ENCODE measurements around the gene NACC1. TPM values are rescaled to one million over a fixed set of nuclear protein-coding genes. Genes with fewer than 3 reads are reported as not detected.
A peak's percentile ranks its signal among the peaks of the same experiment; 100 is the strongest.
"Not testable (repeated sequence)": the region's sequence is repeated elsewhere in the genome, so short reads cannot be mapped to it uniquely, and the experiment has no call there.

The NACC1 gene
- total RNA-seq, 2 experiments from 2014 or later: 13.0 to 13.5 TPM

DNA sequence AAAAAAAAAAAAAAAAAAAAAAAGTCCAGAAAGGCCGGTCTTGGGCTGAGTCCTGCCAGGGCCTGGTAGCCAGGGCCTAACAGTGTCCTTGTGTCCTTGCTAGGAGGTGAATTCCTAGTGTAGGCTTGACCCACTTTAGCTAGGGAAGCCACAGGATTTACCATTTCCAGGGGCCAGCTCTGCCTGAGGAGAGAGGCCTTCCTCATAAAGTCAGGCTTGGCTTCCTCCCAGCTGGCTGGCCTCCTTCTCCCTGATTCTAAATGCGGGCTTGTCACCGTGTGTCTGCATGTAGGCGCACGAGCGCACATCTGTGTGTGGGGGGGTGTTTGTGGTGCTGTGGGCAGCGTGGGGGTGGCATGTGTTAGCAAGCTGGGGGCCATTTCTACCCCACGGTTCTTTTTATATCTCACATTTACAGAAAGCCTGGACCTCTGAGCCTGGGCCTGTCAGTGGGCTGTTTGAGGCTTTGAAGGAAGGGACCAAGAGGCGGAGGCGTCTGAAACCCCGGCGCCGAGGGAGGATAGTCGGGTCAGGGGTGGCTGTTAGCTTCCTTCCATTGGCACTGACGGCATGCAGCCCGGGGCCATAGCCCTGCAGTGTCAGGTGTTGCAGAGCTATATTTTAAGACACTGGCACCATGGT lies 63.8 kb downstream of the NACC1 start:
- Histone ChIP-seq H3K9me3 (ENCODE audit: control insufficient read depth in 1 of 2, insufficient read depth in 1 of 2, low read length in 2 of 2) (no peaks in the 10 kb centered on the region), H3K36me3 (ENCODE audit: insufficient read depth, low read length) (no peaks in the 10 kb centered on the region), H3K27me3 (ENCODE audit: control insufficient read depth in 1 of 2, insufficient read depth in 2 of 2, low read length in 2 of 2) (no peaks in the 10 kb centered on the region), H3K4me3 (ENCODE audit: low read length) (no peak overlapping the region), H3K27ac (ENCODE audit: low read depth in 1 of 2, low read length in 2 of 2) (no peak overlapping the region), H3K4me1 (ENCODE audit: insufficient read depth, low read length) (peaks cover 40% of the 10 kb centered on the region)
- peak; percentile 64 for ATAC-seq (ENCODE audit: poor library complexity)
- H3K4me3 Mint-ChIP-seq: peak overlapping the region; percentile 15
- peak overlapping the region; percentile 58 for H3K27ac Mint-ChIP-seq
- no peaks in the 10 kb centered on the region for H3K27me3 Mint-ChIP-seq
- peaks cover 32% of the 10 kb centered on the region for H3K4me1 Mint-ChIP-seq (ENCODE audit: low read depth)
- intact Hi-C loops (cut with DNase I, micrococcal nuclease): no loop called here
- DNase-seq: peak in 3 of 14 experiments; percentile 42 to 57 (median 51)
- H3K9me3 Mint-ChIP-seq: no peaks in the 10 kb centered on the region
- ChIA-PET POLR2A (interaction anchor here (1.1 to 3.1 kb wide), 5 partner anchors 8 to 29 kb away, joined by 3 to 26 read pairs (median 14); no protein-coding TSS in a partner anchor), CTCF (interaction anchor here (0.6 to 1.4 kb wide), 4 partner anchors 13 to 204 kb away, joined by 3 to 7 read pairs (median 6); no protein-coding TSS in a partner anchor)
- TF ChIP-seq, protein P1, sequence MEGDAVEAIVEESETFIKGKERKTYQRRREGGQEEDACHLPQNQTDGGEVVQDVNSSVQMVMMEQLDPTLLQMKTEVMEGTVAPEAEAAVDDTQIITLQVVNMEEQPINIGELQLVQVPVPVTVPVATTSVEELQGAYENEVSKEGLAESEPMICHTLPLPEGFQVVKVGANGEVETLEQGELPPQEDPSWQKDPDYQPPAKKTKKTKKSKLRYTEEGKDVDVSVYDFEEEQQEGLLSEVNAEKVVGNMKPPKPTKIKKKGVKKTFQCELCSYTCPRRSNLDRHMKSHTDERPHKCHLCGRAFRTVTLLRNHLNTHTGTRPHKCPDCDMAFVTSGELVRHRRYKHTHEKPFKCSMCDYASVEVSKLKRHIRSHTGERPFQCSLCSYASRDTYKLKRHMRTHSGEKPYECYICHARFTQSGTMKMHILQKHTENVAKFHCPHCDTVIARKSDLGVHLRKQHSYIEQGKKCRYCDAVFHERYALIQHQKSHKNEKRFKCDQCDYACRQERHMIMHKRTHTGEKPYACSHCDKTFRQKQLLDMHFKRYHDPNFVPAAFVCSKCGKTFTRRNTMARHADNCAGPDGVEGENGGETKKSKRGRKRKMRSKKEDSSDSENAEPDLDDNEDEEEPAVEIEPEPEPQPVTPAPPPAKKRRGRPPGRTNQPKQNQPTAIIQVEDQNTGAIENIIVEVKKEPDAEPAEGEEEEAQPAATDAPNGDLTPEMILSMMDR (IDR thresholded peaks at IDR 0.05): no peak
- no peaks in the 10 kb centered on the region for H3K36me3 Mint-ChIP-seq (ENCODE audit: low read depth)

DNA sequence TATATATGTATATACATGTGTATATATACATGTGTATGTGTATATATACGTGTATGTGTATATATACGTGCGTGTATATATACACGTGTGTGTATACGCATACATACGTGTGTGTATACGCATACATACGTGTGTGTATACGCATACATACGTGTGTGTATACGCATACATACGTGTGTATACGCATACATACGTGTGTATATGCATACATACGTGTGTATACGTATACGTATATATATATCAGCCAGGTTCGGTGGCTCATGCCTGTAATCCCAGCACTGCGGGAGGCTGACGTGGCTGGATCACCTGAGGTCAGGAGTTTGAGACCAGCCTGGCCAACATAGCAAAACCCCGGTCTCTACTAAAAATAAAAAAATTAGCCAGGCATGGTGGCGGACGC lies 66.9 kb downstream of the NACC1 start:
- H3K4me1 Mint-ChIP-seq (ENCODE audit: low read depth): peaks cover 44% of the 10 kb centered on the region
- POLR2A ChIA-PET: interaction anchor here (0.6 to 1.0 kb wide), 2 partner anchors 18 to 24 kb away, joined by 4 read pairs; no protein-coding TSS in a partner anchor

DNA sequence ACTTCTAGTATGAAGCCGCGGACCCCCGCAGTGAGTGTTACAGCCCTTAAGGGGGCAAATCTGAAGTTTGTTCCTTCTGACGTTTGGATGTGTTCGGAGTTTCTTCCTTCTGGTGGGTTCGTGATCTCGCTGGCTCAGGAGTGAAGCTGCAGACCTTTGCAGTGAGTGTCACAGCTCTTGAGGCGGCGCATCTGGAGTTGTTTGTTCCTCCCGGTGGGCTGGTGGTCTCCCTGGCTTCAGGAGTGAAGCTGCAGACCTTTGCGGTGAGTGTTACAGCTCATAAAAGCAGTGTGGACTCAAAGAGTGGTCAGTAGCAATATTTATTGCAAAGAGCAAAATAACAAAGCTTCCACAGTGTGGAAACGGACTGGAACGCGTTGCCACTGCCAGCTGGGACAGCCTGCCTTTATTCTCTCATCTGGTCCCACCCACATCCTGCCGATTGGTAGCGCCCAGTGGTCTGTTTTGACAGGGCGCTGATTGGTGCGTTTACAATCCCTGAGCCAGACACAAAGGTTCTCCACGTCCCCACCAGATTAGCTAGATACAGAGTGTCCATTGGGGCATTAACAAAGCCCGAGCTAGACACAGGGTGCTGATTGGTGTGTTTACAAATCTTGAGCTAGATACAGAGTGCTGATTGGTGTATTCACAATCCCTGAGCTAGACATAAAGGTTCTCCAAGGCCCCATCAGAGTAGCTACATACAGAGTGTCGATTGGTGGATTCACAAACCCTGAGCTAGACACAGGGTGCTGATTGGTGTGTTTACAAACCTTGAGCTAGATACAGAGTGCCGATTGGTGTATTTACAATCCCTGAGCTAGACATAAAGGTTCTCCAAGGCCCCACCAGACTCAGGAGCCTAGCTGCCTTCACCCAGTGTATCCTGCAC lies 67.9 kb downstream of the NACC1 start:
- H3K4me3 ChIP-seq (ENCODE audit: low read length); H3K36me3 Mint-ChIP-seq (ENCODE audit: low read depth); H3K4me3 Mint-ChIP-seq; ATAC-seq (ENCODE audit: poor library complexity); H3K36me3 ChIP-seq (ENCODE audit: insufficient read depth, low read length); H3K27me3 ChIP-seq (ENCODE audit: control insufficient read depth in 1 of 2, insufficient read depth in 2 of 2, low read length in 2 of 2); H3K9me3 Mint-ChIP-seq; H3K27me3 Mint-ChIP-seq; H3K9me3 ChIP-seq (ENCODE audit: control insufficient read depth in 1 of 2, insufficient read depth in 1 of 2, low read length in 2 of 2); intact Hi-C loops (cut with DNase I, micrococcal nuclease); H3K27ac Mint-ChIP-seq; H3K27ac ChIP-seq (ENCODE audit: low read depth in 1 of 2, low read length in 2 of 2): not testable (repeated sequence)
- peaks cover 45% of the 10 kb centered on the region for H3K4me1 ChIP-seq (ENCODE audit: insufficient read depth, low read length)
- CTCF ChIA-PET: interaction anchor here (2.2 kb wide), 1 partner anchor 9 kb away, joined by 10 read pairs; no protein-coding TSS in a partner anchor
- DNase-seq: peak in 1 of 14 experiments; percentile 30
- POLR2A ChIA-PET: interaction anchor here (0.7 kb wide), 1 partner anchor 625 kb away, joined by 3 read pairs; no protein-coding TSS in a partner anchor
- peaks cover 33% of the 10 kb centered on the region for H3K4me1 Mint-ChIP-seq (ENCODE audit: low read depth)

More for the DNA sequence above, 66.9 kb downstream of the NACC1 start:
- DNase-seq; intact Hi-C loops (cut with DNase I, micrococcal nuclease); H3K9me3 ChIP-seq (ENCODE audit: control insufficient read depth in 1 of 2, insufficient read depth in 1 of 2, low read length in 2 of 2); ATAC-seq (ENCODE audit: poor library complexity); H3K27me3 ChIP-seq (ENCODE audit: control insufficient read depth in 1 of 2, insufficient read depth in 2 of 2, low read length in 2 of 2); H3K27ac ChIP-seq (ENCODE audit: low read depth in 1 of 2, low read length in 2 of 2); H3K9me3 Mint-ChIP-seq; H3K36me3 ChIP-seq (ENCODE audit: insufficient read depth, low read length); H3K4me3 Mint-ChIP-seq; H3K27me3 Mint-ChIP-seq; H3K27ac Mint-ChIP-seq; H3K4me3 ChIP-seq (ENCODE audit: low read length); H3K36me3 Mint-ChIP-seq (ENCODE audit: low read depth): not testable (repeated sequence)
- CTCF ChIA-PET: interaction anchor here (2.0 kb wide), 1 partner anchor 11 kb away, joined by 7 read pairs; no protein-coding TSS in a partner anchor
- H3K4me1 ChIP-seq (ENCODE audit: insufficient read depth, low read length): peaks cover 52% of the 10 kb centered on the region

DNA sequence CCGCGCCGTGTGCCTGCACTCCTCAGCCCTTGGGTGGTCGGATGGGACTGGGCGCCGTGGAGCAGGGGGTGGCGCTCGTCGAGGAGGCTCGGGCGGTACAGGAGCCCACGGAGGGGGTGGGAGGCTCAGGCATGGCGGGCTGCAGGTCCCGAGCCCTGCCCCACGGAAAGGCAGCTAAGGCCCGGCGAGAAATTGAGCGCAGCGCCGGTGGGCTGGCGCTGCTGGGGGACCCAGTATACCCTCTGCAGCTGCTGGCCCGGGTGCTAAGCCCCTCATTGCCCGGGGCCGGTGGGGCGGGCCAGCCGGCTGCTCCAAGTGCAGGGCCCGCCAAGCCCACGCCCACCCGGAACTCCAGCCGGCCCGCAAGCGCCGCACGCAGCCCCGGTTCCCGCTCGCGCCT lies 68.6 kb downstream of the NACC1 start:
- H3K4me3 ChIP-seq (ENCODE audit: low read length); DNase-seq; POLR2A ChIA-PET; H3K9me3 Mint-ChIP-seq; H3K27me3 ChIP-seq (ENCODE audit: control insufficient read depth in 1 of 2, insufficient read depth in 2 of 2, low read length in 2 of 2); H3K27me3 Mint-ChIP-seq; H3K9me3 ChIP-seq (ENCODE audit: control insufficient read depth in 1 of 2, insufficient read depth in 1 of 2, low read length in 2 of 2); H3K4me3 Mint-ChIP-seq; ATAC-seq (ENCODE audit: poor library complexity); intact Hi-C loops (cut with DNase I, micrococcal nuclease); H3K27ac Mint-ChIP-seq; H3K36me3 ChIP-seq (ENCODE audit: insufficient read depth, low read length); H3K27ac ChIP-seq (ENCODE audit: low read depth in 1 of 2, low read length in 2 of 2); H3K36me3 Mint-ChIP-seq (ENCODE audit: low read depth): not testable (repeated sequence)
- CTCF ChIA-PET: interaction anchor here (2.2 kb wide), 1 partner anchor 8 kb away, joined by 10 read pairs; no protein-coding TSS in a partner anchor
- peaks cover 30% of the 10 kb centered on the region for H3K4me1 Mint-ChIP-seq (ENCODE audit: low read depth)
- H3K4me1 ChIP-seq (ENCODE audit: insufficient read depth, low read length): peaks cover 46% of the 10 kb centered on the region
